Measurements from ENCODE around the gene PITPNM3. TPM values are rescaled to one million over a fixed set of nuclear protein-coding genes. Genes with fewer than 3 reads are reported as not detected.

PITPNM3 gene
- total RNA-seq, 4 donors from 2014 or later = 0.13 to 0.87 (median 0.41) TPM

GRCh38 chr17:6543079-6544010 lies 13.0 kb downstream of the PITPNM3 start:
- in situ Hi-C loops (cut with MboI; ENCODE audit: low sequenced_read_pairs in 4 of 4) (no loop called here), intact Hi-C loops (cut with DNase I; ENCODE audit: low total_unique reads) (no loop called here)
- Histone ChIP-seq H3K4me3 (no peak overlapping the region), H3K27me3 (no peaks in the 10 kb centered on the region), H3K9me3 (peaks cover 0 to 2% (median 0%) of the 10 kb centered on the region in 3 donors), H3K4me1 (no peaks in the 10 kb centered on the region), H3K27ac (no peak overlapping the region), H3K36me3 (no peaks in the 10 kb centered on the region)
- DNase-seq (no peak), ATAC-seq (no peak)
- TF ChIP-seq POLR2A (IDR thresholded peaks at IDR 0.05) = no peak
- TF ChIP-seq CTCF (IDR thresholded peaks at IDR 0.05 in 4 of 5, conservative IDR thresholded peaks at IDR 0.05 in 1 of 5) = no peak

GRCh38 chr17:6542577-6542976 lies 13.8 kb downstream of the PITPNM3 start:
- no peak overlapping the region for H3K27ac ChIP-seq
- no peaks in the 10 kb centered on the region for H3K36me3 ChIP-seq
- H3K4me3 ChIP-seq = no peak overlapping the region
- in situ Hi-C loops (cut with MboI; ENCODE audit: low sequenced_read_pairs in 4 of 4) (no loop called here), intact Hi-C loops (cut with DNase I; ENCODE audit: low total_unique reads) (no loop called here)
- DNase-seq (no peak), ATAC-seq (no peak)
- H3K4me1 ChIP-seq = no peaks in the 10 kb centered on the region
- H3K9me3 ChIP-seq = peaks cover 0 to 2% (median 0%) of the 10 kb centered on the region in 3 donors
- H3K27me3 ChIP-seq = no peaks in the 10 kb centered on the region
- TF ChIP-seq POLR2A (IDR thresholded peaks at IDR 0.05) (no peak), CTCF (IDR thresholded peaks at IDR 0.05 in 4 of 5, conservative IDR thresholded peaks at IDR 0.05 in 1 of 5) (no peak)

- Histone ChIP-seq H3K36me3 (no peaks in the 10 kb centered on the region), H3K27me3 (no peaks in the 10 kb centered on the region), H3K27ac (no peak overlapping the region), H3K4me3 (no peak overlapping the region), H3K4me1 (no peaks in the 10 kb centered on the region), H3K9me3 (peaks cover 0 to 2% (median 0%) of the 10 kb centered on the region in 3 donors)
- TF ChIP-seq CTCF (IDR thresholded peaks at IDR 0.05 in 4 of 5, conservative IDR thresholded peaks at IDR 0.05 in 1 of 5) (no peak), POLR2A (IDR thresholded peaks at IDR 0.05) (no peak)
- intact Hi-C loops (cut with DNase I; ENCODE audit: low total_unique reads) = no loop called here
- in situ Hi-C loops (cut with MboI; ENCODE audit: low sequenced_read_pairs in 4 of 4) = no loop called here
- ATAC-seq (no peak), DNase-seq (no peak)
These were observed 14.5 kb downstream of the PITPNM3 start for GRCh38 chr17:6541886-6542285.

GRCh38 chr17:6539871-6540270 lies 16.5 kb downstream of the PITPNM3 start:
- intact Hi-C loops (cut with DNase I; ENCODE audit: low total_unique reads) (no loop called here), in situ Hi-C loops (cut with MboI; ENCODE audit: low sequenced_read_pairs in 4 of 4) (no loop called here)
- peaks cover 0 to 2% (median 0%) of the 10 kb centered on the region in 3 donors for H3K9me3 ChIP-seq
- H3K36me3 ChIP-seq = no peaks in the 10 kb centered on the region
- H3K4me3 ChIP-seq = no peak overlapping the region
- no peak for TF ChIP-seq CTCF (IDR thresholded peaks at IDR 0.05 in 4 of 5, conservative IDR thresholded peaks at IDR 0.05 in 1 of 5)
- no peak for TF ChIP-seq POLR2A (IDR thresholded peaks at IDR 0.05)
- no peak for ATAC-seq
- H3K27me3 ChIP-seq = no peaks in the 10 kb centered on the region
- no peak for DNase-seq
- no peak overlapping the region for H3K27ac ChIP-seq
- H3K4me1 ChIP-seq = no peaks in the 10 kb centered on the region
